ENCODE results near the gene ITGB8.

DNA sequence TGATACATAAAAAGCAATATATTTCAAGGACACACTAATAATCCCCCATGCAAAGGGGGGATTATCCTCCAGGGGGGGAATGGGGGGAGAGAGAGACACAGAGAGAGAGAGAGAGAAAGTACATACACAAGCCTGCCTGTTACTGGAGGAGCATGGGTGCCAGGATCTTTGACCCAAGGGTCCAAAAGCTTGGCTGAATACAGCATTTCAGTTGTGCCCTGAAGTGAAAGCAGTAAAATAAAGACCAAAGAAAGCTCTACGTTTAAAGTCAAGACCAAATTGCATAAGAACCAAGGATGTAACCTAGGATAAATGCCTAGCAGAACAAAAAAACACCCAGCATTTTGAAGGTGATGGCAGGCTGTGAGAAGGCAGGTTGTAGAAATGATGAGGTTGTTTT is 27.8 kb upstream of the ITGB8 start:
- TF ChIP-seq, protein P1, sequence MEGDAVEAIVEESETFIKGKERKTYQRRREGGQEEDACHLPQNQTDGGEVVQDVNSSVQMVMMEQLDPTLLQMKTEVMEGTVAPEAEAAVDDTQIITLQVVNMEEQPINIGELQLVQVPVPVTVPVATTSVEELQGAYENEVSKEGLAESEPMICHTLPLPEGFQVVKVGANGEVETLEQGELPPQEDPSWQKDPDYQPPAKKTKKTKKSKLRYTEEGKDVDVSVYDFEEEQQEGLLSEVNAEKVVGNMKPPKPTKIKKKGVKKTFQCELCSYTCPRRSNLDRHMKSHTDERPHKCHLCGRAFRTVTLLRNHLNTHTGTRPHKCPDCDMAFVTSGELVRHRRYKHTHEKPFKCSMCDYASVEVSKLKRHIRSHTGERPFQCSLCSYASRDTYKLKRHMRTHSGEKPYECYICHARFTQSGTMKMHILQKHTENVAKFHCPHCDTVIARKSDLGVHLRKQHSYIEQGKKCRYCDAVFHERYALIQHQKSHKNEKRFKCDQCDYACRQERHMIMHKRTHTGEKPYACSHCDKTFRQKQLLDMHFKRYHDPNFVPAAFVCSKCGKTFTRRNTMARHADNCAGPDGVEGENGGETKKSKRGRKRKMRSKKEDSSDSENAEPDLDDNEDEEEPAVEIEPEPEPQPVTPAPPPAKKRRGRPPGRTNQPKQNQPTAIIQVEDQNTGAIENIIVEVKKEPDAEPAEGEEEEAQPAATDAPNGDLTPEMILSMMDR (conservative IDR thresholded peaks at IDR 0.05; ENCODE audit: low read depth, low read length): no peak
- TF ChIP-seq EZH2 (IDR thresholded peaks at IDR 0.05; ENCODE audit: low read length, unreplicated experiment): no peak
